Spleen (tissue), 7 donors: Measurements from ENCODE around the gene TMEM270.

Experiments used
- POLR2AphosphoS5 ChIP-seq, 3 donors: sonication (generic); formaldehyde crosslinking; IDR thresholded peaks; one replicate each; pipeline ENCODE4 v1.5.1; 2017; ENCODE audit warnings: antibody characterized with exemption in 3 of 3
- TF ChIP-seq, protein P1 (sequence below), 11 experiments: fragments of 200-600 bp in 7 of 11; fragments of 450-650 bp in 4 of 11; sonication (generic) in 4 of 11; IDR thresholded peaks in 8 of 11; conservative IDR thresholded peaks in 3 of 11; 1 replicate in 7 of 11; 2 replicates in 4 of 11; pipeline versions ENCODE4 v1.4.0 to v1.8.0; 2016 to 2021; ENCODE audit warnings: antibody characterized with exemption in 11 of 11, inconsistent platforms in 4 of 11, mild to moderate bottlenecking in 1 of 11
- donor health status: DM: no; HTN: no; CAD: no; lungs with moderate emphysema.
- donor health status: DM: no; HTN: no; CAD: no.
- donor health status: DM: no; HTN: no; CAD: no.

GRCh38 chr7:73906874-73907273 is 45.9 kb downstream of the TMEM270 start:
- TF ChIP-seq, protein P1, sequence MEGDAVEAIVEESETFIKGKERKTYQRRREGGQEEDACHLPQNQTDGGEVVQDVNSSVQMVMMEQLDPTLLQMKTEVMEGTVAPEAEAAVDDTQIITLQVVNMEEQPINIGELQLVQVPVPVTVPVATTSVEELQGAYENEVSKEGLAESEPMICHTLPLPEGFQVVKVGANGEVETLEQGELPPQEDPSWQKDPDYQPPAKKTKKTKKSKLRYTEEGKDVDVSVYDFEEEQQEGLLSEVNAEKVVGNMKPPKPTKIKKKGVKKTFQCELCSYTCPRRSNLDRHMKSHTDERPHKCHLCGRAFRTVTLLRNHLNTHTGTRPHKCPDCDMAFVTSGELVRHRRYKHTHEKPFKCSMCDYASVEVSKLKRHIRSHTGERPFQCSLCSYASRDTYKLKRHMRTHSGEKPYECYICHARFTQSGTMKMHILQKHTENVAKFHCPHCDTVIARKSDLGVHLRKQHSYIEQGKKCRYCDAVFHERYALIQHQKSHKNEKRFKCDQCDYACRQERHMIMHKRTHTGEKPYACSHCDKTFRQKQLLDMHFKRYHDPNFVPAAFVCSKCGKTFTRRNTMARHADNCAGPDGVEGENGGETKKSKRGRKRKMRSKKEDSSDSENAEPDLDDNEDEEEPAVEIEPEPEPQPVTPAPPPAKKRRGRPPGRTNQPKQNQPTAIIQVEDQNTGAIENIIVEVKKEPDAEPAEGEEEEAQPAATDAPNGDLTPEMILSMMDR (IDR thresholded peaks at IDR 0.05 in 8 of 11, conservative IDR thresholded peaks at IDR 0.05 in 3 of 11) = no peak
- peak in 1 of 3 donors; percentile 57 for TF ChIP-seq POLR2AphosphoS5 (IDR thresholded peaks at IDR 0.05)
